HG03039 (cell line): ENCODE data around the gene HERC3.

Source experiments
- ATAC-seq: cut with Tn5 transposase; IDR thresholded peaks from one replicate; pipeline ENCODE4 v1.9.1; 2021; ENCODE audit warnings: mild to moderate bottlenecking, moderate library complexity; ENCODE audit not compliant: unreplicated experiment

Gene HERC3

DNA sequence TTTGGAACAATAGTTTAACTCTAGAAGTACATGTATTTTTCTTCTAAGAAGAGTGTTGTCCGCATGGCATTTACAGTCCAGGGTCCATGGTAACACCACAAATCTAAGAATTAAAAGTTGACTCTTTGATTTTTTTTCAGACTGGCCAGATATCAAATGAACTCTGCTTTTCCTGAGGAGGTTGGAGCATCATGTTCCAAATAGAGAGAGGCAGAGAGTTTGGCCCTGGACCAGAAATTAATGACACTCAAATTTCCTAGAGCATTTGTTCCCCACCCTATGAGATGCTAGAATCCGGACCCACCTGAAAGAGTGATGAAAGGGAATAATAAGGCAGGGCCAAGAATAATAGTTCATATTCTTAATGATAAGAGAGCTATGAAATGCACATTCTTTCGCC, 152.3 kb downstream of the HERC3 start:
- ATAC-seq = no peak

DNA sequence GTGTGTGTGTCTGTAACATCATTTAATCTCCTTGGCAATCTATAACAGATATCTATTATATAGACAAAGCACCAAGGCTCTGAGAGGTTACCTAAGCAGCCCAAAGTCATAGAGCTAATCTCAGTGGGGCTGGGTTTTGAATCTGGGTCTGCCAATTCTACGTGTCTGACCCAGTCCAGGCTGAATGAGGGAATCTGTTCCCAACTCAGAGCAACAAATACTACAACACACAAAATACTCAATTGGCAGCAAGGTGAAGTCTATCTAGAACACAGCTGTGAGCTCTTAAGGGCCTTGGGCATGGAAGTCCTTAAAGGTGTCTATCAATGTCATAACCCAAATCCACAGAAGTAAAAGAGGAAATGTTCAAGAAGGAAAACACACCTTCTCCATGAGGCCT, 152.9 kb downstream of the HERC3 start:
- no peak for ATAC-seq

DNA sequence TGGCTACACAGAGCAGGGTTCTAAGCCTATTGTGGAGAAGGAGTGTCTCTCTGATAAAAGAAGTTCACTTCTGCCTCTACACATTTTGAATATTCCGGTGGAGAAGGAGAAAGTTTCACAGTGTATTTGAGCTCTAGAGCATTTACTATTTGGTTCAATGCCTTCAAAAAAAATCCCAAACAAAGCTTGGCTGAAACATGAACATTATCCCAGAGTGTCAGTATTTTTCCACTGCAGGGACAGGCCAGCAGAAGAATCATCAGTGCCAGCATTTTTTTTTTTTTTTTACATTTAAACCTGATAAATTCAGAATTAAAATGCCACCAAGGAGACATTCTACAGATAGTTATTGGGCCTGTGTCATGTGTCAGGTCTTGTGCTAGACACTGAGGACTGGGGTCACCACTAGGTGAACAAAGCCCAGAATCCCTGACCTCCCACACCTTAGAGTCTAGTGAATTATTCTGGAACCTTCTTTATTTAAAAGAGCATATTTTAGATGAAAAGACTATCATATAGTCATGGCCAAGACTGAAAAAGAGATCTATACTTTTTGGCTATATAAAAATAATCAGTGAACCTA, 153.4 kb downstream of the HERC3 start:
- no peak for ATAC-seq

DNA sequence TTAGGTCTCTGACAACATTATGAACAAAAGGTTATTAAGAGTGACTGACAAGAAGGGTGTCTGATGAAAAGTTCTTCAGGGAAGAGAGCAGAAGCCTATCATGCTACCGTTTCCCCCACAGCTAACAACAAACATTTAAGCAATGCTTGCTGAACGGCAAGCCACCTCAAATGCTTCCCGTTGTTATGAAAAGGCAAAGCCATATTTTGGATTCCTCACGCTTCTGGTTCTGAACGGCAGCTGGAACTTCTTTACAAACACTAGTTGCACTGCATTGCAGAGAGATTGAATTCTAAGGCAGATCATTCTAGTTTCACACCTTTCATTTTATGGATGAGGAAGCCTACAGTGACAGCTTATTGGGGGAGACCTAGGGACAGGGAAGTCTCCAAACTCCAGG, 153.9 kb downstream of the HERC3 start:
- ATAC-seq = no peak

DNA sequence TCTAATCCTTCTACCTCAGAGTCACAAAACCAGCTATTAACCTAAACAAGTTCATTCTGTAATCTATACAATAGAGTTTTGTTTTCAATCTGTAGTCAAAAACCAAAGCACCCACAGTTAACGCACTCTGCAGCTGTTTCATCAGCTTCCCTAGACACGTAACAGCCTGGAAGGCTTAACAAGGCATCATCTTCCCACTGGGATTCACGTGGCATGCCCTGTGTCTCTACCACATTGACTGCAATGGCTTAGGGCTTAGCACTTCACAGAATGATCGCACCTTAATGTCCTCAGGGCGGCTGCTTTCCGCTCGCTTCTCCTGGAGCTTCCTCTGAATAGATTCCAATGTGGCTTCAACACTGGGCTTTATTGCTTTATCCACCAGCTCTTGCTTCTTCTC, 155.1 kb downstream of the HERC3 start:
- ATAC-seq = no peak

DNA sequence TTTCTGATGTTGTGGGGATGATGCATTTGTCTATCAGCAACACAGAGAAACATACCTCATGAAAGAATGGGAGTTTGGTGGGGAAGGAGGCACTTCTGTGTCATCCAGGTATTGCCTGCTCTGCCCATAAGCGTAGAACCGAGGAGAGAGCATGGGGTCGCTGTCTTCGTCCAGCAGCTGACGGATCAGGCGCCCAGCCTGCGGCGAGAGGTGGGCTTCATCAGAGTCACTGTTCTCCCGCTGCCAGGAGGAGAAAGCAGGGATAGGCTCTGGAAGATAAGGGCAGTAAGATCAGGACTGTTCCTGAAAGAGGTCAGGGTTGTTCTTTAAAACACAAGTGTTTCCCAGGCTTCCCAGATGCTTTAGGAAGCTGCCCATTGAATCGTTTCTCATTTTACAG, 158.1 kb downstream of the HERC3 start:
- ATAC-seq = no peak

DNA sequence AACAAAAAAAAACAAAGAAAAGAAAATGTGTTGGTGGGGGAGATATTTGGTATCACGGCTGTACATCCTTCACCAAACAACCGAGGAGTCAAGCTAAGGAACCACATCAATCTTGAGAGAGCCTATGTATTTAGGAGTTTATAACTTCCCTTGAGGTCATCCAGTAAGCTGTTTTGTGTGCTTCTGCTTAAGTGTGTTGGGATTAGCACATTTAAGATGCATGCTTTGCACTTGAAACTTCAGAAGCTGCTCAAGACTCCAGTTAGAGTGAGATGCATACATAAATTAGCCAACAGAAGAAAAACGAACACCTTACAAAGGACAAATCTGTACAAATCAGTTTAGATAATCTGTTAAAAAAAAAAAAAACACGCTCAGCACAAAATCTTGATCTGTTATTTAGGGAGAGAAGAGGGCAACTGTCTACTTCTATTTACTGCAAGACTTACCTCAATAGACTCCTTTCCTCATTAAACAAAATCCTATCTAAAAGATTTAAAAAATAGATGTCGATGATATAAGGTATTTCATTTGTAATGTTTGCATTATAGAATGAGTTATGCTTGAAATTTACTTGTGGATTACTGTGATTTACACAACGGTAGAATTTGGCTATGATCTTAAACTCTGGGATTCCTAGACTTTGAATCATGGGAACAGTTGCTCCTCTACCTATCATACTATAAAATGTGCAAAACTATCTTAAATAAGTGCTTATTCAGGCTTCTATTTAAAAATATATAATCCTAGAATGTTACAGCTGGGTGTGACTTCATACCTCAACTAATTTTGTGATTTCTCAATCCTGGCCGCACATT, 159.2 kb downstream of the HERC3 start:
- ATAC-seq = no peak

DNA sequence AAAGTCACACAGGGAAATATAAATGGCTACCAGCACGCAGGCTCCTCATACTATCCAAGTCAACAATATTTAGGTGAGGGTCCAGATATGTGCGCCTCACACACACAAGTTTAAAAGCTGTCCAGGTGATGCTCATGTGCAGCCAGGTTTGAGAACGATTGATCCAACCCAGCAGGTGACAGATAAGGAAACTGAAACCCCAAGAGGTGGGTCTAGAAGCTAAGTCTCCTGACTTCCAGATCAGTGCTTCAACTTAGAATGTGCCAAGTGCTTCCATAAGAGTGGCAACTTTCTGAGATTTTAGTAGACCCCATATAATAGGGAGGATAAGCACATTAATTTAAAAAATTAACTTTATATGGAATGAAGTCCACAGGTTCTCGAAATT, 159.8 kb downstream of the HERC3 start:
- no peak for ATAC-seq

DNA sequence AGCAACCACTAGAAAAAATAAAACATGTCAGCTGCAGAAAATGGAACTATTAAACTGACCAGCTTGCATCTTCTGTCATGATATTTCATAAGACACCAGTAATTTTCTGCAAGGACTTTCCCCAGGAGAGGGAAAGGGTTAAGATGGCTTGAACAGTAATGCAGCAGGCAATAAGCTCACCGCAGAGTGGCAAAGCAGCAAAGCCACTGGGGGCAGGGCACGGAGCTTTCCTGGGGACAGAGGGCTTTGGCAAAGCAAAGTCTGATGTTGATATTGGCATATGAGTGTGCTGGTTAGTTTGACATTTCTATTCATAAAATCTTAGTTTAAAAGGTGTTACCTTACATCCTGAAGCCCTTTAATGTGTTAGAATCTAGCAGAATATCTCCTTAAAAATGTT, 160.5 kb downstream of the HERC3 start:
- ATAC-seq = no peak

DNA sequence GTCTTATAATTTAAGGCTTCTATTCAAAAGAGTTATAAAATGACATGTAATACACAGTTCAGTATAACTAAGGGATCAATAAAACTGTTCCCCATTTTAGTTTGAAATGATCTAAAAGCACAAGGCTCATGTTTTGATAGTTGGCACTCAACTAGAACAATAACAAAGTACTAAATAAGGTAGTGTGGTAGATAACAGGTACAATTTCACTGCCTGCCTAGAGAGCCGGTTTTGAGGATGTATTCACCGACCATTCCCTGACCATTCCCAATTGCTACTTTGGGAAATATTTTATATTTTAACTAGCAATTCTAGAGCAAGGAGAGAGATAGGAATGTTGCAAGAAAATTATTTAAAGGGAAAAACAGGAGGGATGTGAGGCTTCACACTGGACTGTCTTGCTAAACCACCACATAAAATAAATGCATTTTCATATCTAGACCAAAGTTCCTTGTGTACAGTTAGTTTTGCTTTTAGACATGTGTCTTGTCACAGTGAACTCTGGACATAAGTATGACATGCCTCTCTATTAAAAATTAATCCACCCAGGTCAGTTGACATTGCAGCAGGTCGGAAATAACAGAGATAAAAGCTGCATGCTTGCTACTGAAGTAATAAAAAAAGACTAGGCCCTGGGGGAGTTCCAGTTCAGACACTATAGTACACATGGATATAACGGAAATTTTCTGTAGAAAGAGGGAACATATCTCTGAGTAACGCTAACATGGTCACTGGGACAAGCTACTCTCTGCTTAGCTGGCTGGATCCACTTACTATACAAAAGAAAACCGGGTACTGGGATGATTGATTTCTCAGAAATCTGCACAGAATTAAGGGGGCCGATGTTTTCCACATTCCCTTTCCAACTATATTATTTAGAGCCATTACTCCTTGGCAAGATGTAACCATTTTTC, 161.6 kb downstream of the HERC3 start:
- ATAC-seq = no peak

DNA sequence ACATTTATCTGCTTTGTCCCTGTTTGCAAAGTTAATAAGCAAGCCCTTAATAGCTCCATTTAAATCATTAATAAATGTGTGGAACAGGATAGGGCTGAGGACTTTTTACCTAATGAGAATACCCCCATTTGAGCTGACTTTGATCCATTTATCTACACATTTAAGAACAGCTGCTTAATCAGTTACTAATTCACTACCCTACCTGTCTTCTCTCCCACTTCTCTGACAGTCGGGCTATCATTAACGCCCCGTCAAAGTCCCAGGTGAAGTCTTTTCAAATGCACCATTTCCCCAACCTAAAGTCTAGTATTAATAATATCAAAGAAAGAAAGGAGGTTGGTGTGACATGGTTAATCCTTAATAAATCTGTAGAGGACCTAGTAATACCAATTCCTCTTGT, 162.5 kb downstream of the HERC3 start:
- no peak for ATAC-seq

DNA sequence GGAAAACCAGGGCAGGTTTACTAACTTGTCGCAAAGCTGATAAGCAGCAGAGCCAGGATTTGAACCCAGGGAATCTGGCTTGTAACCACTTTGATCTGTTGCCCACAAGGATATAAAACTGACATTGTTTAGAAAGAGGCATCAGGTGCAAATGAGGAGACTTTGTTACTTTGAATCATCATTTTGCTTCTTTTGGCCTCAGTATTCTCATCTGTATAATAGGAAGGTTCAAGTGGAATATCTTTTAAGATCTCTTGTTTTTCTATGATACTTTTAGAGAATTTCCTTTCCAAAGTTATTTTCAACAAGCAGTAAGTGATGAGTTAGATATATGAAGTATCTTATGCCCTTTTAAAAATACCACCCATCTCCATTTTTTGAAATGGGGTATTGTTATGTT, 163.2 kb downstream of the HERC3 start:
- ATAC-seq = no peak

DNA sequence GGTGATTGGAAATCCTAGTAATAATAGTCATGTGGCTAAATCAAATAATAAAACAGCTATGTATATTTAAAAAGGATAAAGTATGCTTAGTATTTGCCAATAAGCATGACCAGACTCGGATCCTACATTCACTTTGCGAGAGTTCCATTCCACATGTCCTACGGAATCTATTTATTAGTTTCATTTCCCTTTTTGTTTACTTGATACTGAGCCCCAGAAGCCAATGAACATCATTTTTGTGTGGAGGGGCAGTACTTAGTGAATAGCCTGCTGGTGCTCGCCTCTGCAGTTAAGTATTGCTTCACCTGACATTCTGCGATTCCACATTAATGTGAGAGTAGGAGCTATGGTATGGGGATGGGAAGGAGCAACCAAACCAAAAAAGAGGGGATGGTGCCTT, 163.9 kb downstream of the HERC3 start:
- no peak for ATAC-seq

DNA sequence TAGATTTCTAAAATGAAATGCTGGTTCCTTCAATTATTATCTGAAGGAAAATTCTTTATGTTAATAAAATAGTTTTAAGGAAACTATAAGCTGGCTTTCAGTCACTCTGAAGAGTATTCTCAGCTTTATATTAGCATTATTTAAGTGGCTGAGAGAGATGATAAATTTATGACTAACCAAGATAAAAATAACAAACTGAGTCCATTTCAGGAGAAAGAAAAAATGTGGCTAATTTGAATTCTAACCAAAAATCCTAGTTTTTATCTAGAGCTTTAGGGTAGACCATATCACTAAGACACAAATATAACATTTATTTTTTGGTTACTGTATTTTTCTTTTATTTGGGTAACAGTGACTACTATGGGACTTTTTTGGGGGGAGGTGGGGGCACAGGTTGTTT, 164.8 kb downstream of the HERC3 start:
- ATAC-seq = no peak

DNA sequence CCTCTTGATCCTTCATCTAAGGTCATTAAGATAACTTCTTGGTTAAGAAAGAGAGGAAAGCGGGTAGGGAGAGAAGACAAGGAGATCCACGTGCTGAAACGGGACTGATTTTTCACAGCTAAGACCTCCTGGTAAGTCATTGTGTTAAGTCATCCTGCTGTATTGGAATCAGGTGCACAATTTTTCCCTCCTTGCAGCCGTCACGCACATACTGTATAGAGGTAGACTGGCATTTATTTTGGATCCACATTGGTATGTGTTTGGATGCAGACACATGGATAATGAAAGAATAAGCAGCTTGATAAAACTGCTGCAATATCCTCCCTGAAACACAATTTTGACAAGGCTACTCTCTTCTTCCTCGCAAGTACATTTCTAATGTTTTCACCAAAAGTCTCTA, 165.5 kb downstream of the HERC3 start:
- ATAC-seq = no peak
